Raji (cell line): ENCODE data around the gene GPR137.
A peak's percentile ranks its signal among the peaks of the same experiment; 100 is the strongest.

Experiments
- POLR2A ChIP-seq: IDR thresholded peaks from 2 replicates; pipeline ENCODE4 v1.6.1; 2011; ENCODE audit warnings: low read depth, low read length, control low read depth; ENCODE audit not compliant: insufficient read depth

GPR137 gene

DNA sequence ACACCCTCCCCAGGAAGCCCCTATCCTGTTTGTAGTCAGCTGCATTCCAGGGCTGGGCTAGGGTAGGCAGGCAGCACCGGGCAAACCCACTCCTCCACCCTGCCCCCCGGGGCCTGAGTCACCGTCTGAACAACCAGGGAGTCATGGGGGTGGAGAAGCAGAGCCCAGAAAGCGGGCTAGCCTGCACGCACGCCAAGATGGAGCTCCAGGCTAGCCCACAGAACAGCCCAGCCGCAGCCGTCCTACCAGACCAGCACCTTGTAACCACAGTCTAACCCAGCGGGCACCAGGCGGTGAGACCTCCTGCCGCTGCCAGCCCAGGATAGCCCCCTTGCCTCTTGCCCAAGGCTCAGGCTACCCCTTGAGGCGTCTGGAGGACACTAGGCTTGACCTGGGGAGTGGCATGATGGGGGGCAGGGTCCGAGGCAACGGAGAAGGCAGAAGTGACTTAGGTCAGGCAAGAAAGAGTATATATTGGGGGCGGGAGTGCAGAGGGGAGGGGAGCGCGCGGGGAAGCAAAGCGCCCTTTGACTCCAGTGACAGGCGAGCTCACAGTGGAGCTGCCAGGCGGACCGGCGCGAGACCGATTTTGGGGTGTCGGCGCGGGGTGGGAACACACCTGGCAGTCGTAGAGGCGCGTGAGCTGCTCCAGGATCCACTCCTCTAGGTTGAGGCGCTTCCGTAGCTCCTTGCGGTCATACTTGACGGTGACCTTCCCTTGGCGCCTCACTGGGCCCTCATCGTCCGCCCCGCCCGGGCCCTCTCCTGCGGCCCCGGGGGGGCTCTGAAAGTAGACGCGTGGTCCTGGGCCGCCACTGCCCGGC lies 39.6 kb upstream of the GPR137 start:
- TF ChIP-seq POLR2A = no peak

DNA sequence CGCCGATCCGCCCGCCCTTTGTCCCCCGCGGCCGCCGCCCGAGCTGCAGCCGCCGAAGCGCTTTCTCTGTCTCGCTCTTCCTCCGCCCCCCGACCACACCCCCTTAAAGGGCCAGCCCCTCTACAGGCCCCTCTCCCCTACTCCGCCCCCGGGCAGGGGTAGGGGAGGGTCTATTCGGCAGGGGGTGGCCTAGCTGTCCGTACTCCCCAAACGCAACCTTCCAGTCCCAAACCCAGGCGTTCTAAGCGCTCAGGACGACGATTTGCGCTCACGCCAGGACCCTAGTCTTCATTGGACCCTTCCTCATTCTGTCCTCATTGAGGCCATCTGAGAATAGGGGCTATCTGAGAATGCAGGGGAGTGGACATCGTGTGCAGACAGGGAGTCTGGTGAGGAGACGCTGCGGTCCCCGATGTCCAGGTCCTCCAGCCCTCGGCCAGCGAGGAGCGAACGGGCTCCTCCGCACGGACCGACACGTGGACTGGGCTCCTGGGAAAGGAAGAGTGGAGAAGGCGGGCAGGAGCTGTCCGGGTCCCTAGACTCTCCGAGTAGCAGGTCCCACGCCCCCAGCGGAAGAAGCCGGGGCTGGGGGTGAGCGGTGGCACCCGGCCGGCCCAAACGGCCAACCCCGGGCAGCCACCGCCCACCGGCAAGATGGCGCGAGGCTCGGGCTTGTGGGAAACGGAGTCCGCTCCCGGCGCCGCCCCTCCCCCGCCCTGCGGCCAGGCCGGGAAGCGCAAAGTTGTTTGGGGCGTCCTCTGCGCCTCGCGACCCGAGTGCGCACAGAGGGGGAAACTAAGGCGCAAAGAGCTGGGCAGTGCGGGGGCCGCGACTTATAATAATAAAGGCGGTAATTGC lies 38.5 kb upstream of the GPR137 start, which contains the start of gene PPP1R14B:
TSS of gene PPP1R14B (minus strand) at position 73 of the 858 bp plus-strand sequence. CDS start 270 bp downstream, outside the sequence.
- peak; percentile 65 for TF ChIP-seq POLR2A

- no peak for TF ChIP-seq POLR2A
Measured at GRCh38 chr11:64247729-64248531, 37.7 kb upstream of the GPR137 start.

DNA sequence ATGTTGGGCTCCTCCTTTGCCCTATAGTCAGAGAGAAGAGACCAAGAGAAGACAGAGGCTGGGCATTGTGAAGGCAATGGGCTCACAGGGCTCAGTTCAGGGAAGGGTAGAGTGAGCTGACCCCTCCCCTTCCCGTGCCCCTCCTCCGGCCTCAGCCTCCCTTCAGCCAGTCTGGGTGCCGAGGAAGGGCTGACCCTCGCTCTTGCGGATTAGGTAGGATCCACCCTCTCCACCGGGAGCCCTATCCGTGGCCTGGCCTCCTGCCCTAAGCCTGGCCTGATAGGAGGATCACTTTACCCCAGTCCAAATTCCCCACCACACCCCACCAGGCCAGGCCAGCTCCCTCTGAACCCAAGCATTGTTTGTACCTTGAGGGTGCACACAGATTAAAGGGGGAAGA lies 37.1 kb upstream of the GPR137 start:
- no peak for TF ChIP-seq POLR2A

DNA sequence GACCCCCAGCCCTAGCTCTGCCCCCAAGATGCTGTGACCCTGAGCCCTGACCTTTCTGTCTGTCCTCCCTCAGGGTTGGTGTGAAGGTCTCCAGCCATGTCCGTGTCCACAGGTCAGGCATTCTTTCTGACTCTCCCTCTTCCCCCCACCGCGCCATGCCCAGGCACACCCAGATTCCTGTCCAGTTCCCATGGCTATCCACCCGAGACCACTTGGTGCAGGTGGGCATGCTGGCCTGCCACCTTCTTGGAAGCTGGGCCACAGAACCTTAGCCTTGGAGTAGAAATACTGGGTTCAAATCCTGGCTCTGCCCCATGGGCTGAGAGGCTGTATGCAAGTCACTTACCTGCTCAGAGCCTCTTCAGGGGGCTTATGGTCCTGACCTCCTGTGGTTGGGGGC lies 36.6 kb upstream of the GPR137 start:
- no peak for TF ChIP-seq POLR2A

DNA sequence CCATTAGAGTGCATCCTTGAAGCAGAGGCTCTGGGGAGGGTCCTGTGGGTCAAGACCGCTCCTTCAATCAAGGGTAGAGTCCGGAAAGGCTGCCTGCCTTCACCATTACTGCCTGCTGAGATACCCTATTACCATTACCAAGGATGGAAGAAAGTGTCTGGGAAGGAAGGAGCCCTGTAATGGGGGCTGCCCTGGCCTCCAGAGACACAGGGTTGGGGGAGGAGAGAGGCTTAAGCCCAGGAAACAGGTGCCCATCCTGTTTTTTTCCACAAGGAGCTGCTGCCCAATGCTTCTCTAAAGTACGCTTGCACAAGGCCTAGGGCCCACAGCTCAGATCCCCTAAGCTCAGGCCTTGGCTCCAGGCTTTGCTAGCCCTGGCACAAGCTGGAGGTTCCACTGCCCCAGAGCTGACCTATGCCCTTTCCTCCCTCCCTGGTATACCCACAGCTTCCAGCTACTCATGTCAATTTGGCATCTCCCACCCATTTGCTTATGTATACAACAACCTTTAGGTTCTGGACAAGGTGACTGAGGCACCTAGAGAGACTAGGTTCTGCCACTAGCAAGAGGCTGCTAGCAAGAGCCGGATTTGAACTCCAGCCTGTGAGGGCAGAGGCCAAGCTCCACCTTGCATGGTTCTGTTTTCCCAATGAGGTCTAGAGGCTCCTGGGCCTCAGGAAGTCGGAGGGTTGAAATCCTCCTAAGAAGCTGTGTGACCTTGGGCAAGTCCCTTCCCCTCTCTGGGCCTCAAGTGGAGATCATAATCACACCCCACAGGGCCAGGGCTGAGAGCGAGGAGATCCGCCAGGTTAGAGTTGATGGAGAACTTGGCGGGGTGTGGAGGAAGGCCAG lies 35.9 kb upstream of the GPR137 start:
- TF ChIP-seq POLR2A = no peak

DNA sequence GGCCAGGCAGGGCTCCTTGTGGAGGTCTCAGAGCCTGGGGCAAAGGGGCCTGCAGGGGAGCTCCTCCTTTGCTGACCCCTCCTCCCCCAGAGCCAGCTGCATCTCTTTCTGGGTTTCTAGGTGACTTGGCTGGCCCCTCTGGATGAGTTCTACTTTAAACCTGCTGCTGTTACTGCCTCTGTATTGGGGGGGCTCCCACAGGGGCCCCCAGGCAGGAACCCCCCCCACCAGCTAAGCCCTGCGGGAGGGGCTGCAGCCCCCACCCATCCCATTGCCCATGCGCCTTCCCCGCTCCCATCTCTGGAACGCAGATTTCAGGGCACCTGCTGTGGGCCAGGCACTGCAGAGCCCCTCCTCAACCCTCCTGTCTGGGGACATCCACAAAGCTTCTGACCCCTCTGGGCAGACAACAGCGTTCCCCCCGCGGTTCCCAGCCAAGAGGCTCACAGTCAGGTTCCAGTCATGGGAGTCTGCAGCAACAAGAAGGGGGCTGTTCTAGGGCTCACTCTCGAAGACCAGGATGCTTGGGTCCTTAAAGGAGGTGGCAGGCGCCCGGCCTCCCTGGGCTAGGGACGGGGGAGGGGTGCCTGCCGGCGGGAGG lies 35.1 kb upstream of the GPR137 start:
- no peak for TF ChIP-seq POLR2A

DNA sequence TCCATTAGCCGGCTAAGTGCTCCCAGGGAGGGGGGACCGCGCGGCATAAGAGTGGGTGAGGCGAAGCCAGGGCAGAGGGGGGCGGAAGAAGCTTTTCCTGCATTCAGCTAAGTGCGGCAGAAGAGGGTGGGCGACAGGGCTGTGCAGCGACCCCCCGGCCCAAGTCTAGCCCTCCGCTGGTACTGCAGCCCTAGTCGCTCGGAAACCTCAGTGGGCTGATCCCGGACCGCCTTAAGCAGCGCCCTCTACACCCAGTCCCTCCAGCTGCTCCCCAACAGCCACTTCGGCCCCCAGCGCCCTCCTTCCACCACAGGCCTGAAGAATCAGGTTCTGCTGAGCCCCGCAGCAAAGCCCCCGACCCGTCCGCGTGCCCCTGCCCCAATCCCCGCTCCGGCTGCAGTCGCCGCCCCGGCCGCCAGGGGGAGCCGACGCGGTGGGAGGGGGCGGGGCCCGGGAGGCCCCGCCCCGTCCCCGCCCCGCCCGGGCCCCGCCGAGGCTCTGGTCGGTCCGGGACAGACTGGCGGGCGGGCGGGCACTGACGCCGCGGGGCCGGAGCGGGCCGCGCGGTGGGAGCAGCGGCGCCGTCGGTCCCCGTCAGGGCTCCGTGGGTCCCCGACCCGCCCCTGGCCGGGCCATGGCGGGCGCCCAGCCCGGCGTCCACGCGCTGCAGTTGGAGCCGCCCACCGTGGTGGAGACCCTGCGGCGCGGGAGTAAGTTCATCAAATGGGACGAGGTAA lies 34.5 kb upstream of the GPR137 start, which contains the start of gene PLCB3:
TSS of gene PLCB3 (plus strand) at position 515 of the 737 bp plus-strand sequence. CDS start at position 635, 120 bp downstream.
- TF ChIP-seq POLR2A = peak; percentile 31; the same call in 1 of the 2 replicates

DNA sequence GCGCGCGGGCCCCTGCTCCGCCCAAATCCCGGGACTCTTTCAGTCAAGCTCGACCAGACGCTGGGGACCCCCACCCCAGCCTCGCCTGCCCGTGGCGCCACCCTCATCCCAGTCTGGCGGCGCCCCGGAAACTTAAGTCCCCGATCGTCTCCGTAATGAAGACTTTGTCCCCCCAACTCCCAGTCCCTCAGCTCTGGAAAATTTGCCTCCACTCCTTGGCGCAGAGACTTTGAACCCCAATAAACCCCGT lies 34.0 kb upstream of the GPR137 start:
- no peak for TF ChIP-seq POLR2A

DNA sequence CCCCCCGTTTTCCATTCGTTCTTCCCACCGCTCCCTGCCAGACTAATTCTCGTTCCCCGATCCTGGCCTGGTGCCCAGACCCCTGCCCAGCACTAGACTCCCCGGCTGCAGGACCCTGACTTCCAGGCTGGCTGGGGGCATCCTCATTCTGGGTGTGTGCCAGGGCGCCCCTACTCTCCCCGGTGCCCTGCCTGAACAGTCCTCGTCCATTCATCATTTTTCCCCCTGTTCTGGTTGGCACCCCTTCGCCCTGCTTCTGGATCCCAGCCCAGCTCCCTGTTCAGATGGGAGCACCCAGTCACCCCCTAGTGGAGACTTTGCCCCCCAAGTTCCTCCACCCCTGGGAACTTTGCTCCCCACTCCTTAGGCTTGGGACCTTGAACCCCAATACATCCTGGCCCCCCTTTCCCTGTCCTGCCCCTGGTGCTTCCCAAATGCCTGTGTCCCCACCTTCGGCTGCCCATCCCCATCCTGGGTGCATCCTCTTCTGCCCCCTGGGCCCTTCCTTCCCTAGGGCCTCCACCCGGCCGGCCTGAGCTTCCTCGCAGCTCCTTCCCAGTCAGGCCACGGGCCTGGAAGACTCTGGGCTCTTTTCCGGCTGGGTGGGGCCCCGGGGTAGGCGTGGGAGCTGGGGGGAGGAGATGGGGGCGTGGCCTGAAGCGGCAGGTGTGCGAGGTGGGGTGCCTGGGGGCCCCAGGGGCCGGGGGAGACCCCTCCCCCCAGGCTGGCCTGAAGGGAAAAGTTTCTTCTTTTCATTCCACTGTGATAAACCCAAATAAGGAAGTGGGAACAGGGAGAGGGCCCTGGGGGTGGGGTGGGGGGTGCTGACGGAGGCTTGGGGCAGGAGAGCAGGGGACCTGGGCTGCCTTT lies 33.4 kb upstream of the GPR137 start:
- TF ChIP-seq POLR2A = no peak

DNA sequence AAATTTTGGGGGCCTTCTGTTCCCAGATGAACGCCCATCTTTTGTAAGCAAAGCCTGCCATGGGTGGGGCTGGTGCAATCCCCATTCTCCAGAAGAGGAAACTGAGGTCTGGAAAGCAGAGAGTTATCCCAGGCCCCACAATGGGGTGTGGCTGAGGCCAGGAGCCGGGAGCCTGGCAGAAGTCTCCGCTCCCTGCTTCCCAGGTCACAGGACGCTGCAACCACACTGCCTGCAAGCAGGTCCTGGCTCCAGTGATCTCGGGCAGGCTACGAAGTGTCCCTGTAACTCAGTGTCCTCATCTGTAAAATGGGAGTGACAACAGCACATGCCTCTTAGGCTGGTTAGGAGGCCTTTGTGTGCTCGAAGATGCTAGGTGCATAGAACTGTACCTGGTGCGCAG lies 32.6 kb upstream of the GPR137 start:
- no peak for TF ChIP-seq POLR2A

- no peak for TF ChIP-seq POLR2A
Measured at GRCh38 chr11:64253481-64253880, 32.2 kb upstream of the GPR137 start.
